Breast epithelium (tissue), 3 donors: ENCODE results near the gene NOSIP.

ENCODE experiments used
- CTCF ChIP-seq, 3 donors: fragments of 450-650 bp; IDR thresholded peaks; one replicate each; pipeline ENCODE4 v1.5.1; 2016 to 2017; ENCODE audit warnings: antibody characterized with exemption in 3 of 3, mild to moderate bottlenecking in 3 of 3, moderate library complexity in 3 of 3
- POLR2A ChIP-seq: fragments of 450-650 bp; IDR thresholded peaks from one replicate; pipeline ENCODE4 v1.6.1; 2016; ENCODE audit warnings: antibody characterized with exemption, mild to moderate bottlenecking, moderate library complexity

- no peak for TF ChIP-seq CTCF (IDR thresholded peaks at IDR 0.05)
- TF ChIP-seq POLR2A, result no peak
Observed at GRCh38 chr19:49552749-49553148, 27.6 kb downstream of the NOSIP start.
